ENCODE data around the gene WEE2.
A peak's percentile ranks its signal among the peaks of the same experiment; 100 is the strongest.
"Not testable (repeated sequence)": the region's sequence is repeated elsewhere in the genome, so short reads cannot be mapped to it uniquely, and the experiment has no call there.

Gene WEE2

GRCh38 chr7:141708351-141708750 is at the start of gene WEE2:
Gene WEE2 (plus strand): TSS chr7:141708353. CDS start chr7:141708759, 406 bp downstream.
- no peak for DNase-seq

DNA sequence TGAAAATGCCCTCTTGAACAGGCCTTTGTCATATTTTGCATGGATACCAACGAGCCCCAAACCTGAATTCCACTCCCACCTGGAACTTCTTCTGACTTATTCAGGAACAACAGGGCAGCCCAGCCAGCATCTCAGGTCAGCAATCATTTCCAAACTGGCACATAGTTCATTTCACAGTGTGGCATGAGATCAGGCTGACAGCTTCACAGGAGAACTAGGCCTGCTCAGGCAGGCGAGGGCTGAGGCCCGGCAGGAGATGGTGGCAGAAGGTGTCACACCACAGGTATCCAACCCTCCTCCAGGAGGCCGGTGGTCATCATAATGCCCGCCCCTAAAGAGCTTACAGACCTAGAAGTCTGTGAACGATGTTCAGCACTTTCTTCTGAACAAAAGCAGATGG is 48.7 kb upstream of the WEE2 start:
- no peak for DNase-seq

GRCh38 chr7:141660259-141660658 is 47.9 kb upstream of the WEE2 start:
- DNase-seq = no peak

DNA sequence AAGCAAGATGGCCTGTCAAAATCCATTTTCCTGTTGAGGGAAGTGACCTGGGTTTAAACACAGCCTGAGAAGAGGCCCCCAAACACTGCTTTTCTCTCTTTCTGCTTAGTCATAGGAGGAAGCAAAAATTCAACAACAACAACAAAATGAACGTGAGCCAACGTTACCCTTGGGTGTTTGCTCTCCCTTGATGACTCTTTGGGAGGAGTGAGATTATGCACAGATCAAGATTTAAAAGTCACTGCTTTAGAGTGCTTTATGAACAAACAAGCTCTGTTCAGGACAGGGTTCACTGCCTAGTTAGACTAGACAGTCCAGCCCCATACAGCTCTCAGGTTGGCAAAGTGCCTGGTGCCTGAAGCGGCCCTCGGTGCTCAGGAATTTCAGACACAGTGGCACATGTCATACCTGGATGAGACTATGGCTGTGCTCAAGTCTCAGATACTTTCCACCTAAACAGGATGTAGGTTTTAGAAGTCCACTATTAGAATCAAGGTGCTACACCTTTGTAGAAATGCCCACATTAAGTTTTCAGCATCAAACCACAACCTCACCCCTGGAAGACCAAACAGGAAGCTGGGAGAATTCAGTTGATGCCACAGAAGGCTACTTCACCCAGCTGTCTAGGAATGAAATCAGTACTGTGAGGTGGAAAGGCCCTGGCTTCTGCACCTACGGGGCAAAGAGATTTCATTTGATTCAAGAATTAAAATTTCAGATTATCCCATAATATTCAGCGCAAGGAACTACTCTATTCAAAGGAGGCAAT is 44.9 kb upstream of the WEE2 start:
- DNase-seq = no peak

DNA sequence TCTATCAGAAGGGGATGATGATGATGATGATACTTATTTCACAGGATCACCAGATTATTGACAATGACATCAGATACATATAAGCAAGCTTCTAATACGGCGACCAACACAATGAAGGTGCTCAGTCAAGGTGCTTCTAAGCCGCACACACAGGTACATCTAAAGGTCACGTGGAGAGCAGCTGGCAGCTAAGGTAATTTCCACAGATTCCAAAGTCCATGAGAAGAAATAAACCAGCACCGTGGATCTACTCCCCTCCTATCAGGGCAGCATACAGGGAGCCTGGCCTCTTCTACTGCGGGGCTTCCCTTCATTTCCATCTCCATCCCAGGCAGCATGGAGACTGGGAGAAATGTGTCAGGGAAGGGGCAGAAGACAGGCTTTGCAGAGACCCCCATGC is 43.7 kb upstream of the WEE2 start:
- DNase-seq = no peak

DNA sequence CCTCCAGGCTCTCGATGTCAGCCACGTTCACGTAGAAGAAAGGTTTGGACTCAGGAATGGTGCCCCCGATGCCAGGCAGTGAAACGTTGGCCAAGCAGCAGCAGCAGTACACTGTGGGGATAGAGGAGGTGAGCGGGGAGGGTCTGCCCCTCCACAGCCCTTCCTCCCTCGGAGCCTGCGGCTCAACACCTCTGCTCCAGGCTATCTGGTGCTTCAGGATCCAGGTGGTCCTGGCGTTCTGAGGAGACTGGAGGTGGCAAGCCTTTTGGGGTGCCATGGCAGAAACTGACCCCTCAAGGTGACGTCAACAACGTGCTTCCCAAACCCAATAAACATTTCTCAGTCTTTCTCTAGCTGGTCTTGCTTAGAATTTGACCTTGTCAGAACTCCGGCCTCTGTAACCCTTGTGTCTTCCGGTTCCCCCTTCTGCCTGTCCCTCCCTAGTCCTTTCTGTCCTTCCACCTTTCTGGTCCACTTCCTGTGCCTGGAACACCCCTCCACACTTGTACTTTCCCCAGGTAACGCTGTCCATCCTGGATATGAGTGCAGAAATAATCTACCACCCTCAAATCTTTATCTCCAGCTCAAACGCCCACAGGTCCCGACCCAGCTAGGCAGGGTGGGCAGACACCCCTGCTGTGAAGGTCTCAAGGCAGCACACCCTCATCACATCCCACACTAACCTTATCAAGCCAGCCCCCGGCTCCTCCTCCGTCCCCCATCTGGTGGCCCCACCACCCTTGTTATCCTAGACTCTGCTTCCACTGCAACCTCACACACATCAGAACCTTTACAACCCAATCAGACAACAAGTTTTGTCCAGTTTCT is 42.7 kb upstream of the WEE2 start:
- DNase-seq = no peak

- DNase-seq = no peak
Observed at GRCh38 chr7:141666071-141666470, 42.1 kb upstream of the WEE2 start.

- DNase-seq = no peak
Observed at GRCh38 chr7:141668853-141669252, 39.3 kb upstream of the WEE2 start.

DNA sequence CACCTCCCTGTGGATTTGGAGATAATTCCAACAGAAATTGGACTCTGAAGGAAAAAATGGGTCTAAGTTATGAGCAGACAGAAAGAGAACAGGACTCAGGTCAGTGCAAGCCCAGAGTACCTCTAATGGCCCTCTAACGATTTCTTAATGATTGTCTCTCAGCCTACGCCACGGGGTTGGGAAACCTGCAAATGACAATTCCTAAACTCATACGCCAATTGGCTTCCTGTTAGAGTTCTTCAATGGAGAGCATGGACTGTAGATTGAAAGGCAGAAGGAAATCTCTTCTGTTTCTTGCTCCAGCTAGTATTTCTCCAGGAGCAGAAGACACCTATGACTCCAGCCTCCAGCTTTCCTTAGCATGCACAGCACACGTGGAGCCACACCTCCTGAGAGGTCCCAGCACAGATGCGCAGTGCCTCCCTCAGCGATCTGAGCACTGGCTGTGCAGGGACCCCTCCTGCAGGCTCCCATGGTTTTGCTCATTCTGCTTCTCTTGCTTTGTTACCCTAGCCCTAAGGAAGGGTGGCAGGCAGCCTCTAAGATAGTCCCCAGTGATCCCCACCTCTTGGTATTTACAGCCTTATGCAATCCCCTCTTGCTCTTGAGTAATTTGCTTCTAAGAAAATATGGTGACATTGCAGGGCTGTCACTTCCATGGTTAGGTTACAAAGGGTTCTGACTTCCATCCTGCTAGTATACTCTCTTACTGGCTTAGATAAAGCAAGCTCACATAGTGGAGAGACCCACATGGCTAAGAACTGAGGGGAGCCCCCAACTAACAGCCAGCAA is 36.3 kb upstream of the WEE2 start:
- no peak for DNase-seq

GRCh38 chr7:141673346-141673745 is 34.8 kb upstream of the WEE2 start:
- no peak for DNase-seq

DNA sequence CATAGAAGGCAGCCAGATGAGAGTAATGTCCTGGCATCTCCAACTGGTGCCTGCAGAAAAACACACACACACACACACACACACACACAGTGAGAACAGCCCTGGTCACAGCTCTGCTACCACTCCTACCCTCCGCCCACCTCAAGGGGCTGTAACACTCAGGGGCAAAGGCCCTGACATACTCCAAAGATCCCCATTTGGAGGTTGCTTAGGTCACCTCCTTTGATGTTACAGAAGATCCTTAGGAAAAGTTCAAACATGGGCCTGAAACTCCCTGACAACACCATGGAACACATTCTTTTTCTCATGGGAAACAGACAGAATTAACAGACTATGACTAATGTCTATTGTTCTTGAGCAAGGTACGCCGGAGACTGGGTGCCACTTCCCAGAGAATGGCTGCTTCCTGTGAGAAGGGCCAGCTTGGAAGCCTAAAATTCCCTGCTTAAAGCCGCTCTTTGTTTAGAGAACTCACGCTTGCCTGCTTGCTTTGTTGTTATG is 33.9 kb upstream of the WEE2 start:
- DNase-seq = peak; percentile 11

DNA sequence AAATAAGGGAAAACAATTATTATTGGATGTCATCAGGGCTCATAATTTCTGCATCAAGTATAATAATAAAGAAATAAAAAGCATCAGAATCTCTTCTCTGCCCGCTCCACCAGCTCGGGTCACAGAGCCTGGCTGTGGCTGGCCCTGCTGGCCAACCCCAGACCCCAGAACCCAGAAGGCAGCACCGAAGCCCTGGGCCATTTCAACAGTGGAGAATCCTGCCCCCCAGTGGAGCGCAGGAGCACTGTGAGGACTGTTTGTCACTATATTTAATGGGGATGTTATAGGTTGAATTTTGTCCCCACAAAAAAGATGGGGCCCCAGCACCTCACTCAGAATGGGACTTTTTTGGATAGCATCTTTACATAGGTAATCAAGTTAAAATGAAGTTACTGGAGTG is 33.5 kb upstream of the WEE2 start:
- DNase-seq = no peak

- peak; percentile 22 for DNase-seq
Observed at GRCh38 chr7:141675436-141676215, 32.5 kb upstream of the WEE2 start.

DNA sequence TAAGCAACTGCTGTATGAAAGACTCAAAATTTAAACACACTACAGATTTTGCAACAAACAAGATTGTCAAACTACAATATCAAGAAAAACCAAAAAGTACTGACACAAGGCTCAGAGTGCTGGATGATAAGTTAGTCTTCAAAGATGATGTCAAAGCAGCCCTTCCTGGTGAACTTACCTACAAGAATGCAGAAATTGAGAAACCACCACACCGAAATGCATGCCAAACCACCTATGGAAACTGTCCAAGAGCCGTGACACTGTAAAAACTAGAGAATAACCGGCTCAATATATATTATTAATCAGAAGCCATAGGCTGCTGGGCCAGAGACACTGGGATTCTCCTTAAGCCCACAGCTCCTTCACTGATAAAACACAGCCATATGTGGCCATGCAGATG is 31.5 kb upstream of the WEE2 start:
- DNase-seq = peak; percentile 75

DNA sequence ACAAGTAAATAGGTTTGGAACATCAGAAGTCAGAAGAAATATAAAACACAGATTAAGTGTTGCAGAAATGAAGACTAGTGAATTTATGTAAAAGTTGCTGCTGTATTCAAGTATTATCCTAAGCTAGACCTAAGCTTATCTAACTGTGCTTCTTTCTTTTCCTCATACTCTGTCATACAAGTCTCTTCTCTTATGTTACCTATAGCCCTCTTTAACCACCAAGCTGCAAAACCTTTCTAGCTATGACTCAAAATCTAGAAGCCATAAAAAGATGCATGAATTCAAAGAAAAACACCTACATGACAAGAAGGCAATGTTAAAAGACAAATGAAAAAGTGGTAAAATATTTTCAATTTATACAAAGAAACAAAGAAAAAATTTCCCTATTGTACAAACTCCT is 29.1 kb upstream of the WEE2 start:
- no peak for DNase-seq

DNA sequence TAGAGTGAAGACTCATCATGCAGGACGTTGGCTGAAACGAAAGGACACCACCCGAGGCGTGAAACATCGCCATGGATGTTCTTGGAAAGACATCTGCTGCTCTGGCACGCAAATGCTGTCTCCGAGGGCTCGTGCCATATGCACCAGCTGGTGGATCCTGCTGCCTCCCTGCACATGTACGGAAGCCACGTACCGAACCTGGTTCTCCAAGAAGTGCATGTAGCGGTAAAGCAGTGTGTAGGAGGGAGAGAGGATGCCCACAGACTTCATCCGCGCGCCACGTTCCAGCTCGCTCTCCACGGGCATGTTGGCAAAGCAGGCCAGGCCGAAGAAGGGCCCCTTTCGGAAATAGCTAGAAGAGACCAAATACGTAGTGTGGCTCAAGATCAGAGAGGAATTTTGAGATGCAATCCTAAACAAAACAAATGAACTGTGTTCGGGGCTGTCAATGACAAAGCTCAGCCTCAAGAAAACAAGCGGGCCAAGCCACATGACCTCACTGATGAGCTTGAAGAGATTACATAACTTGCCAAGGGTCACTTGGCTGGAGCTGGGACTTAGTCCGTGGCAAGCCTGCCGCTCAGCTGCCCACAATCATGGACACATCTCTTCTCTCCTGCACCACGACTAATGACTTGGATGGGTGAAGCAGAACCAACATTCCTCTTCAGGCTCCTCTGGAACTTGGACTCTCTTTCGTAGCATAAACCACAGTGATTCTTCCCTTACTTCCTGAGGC is 22.7 kb upstream of the WEE2 start:
- DNase-seq = no peak

GRCh38 chr7:141686074-141686473 is 22.1 kb upstream of the WEE2 start:
- DNase-seq = no peak

- DNase-seq = no peak
Observed at GRCh38 chr7:141686670-141687069, 21.5 kb upstream of the WEE2 start.

DNA sequence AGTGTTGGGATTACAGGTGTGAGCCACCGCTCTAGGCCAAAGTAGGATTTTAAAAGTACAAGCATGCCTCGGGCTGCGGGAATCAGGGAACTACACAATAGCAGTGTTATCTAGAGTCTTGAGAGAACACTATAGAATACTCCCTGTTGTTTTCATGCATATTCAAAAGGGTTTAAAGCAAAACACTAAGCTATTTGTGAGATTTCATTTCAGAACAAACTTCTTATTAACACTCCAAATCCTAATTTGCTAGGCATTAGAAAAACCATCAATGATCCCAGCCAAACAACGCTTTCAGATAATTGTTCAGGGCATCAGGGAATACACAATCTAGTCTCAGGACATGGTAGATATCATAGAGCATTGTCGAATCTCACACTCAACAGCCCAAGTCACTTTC is 20.1 kb upstream of the WEE2 start:
- no peak for DNase-seq

DNA sequence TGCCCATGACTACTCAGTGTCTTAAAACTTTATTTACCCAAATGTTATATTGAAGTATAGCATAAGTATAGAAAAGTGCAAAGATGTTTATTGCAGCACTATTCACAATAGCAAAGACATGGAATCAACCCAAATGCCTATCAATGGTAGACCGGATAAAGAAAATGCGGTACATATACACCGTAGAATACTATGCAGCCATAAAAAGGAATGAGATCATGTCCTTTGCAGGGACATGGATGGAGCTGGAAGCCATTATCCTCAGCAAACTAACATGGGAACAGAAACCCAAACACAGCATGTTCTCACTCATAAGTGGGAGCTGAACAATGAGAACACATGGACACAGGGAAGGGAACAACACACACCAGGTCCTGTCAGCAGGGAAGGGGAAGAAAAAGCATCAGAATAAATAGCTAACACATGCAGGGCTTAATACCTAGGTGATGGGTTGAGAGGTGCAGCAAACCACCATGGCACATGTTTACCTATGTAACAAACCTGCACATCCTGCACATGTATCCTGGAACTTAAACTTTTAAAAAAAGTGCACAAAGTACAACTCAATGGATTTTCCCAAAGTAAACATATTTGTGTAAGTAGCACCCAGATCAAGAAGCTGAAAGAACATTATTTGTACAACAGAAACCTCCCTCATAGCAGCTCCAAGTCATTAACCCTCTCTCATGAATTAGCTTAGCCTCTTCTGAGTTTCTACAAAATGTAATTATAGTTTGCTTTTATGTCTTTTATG is 18.9 kb upstream of the WEE2 start:
- DNase-seq = not testable (repeated sequence)

GRCh38 chr7:141691540-141691939 is 16.6 kb upstream of the WEE2 start:
- DNase-seq = no peak
